HEK293 (cell line): ENCODE measurements around the gene COL1A1.

Source experiments
- EGR2 ChIP-seq: fragments of 450-650 bp; formaldehyde crosslinking; IDR thresholded peaks from 2 replicates; pipeline ENCODE4 v1.5.1; 2016; ENCODE audit warnings: low read depth, missing biosample characterization, missing genetic modification characterization
- GLIS1 ChIP-seq: fragments of 450-650 bp; formaldehyde crosslinking; IDR thresholded peaks from 2 replicates; pipeline ENCODE4 v1.5.1; 2016; ENCODE audit warnings: missing biosample characterization, missing genetic modification characterization
- IKZF3 ChIP-seq: fragments of 450-650 bp; IDR thresholded peaks from 2 replicates; pipeline ENCODE4 v1.5.0; 2018; ENCODE audit warnings: missing biosample characterization, mild to moderate bottlenecking, missing genetic modification characterization, moderate library complexity
- KLF8 ChIP-seq: fragments of 450-650 bp; formaldehyde crosslinking; IDR thresholded peaks from 2 replicates; pipeline ENCODE4 v1.5.1; 2016; ENCODE audit warnings: missing biosample characterization, missing genetic modification characterization
- MZF1 ChIP-seq: fragments of 450-650 bp; formaldehyde crosslinking; IDR thresholded peaks from 2 replicates; pipeline ENCODE4 v1.5.1; 2017; ENCODE audit warnings: missing biosample characterization, missing genetic modification characterization, borderline replicate concordance
- OVOL3 ChIP-seq: fragments of 450-650 bp; formaldehyde crosslinking; IDR thresholded peaks from 2 replicates; pipeline ENCODE4 v1.5.1; 2016; ENCODE audit warnings: missing biosample characterization, missing genetic modification characterization
- REPIN1 ChIP-seq: fragments of 450-650 bp; formaldehyde crosslinking; IDR thresholded peaks from 2 replicates; pipeline ENCODE4 v1.5.1; 2017; ENCODE audit warnings: missing biosample characterization, missing genetic modification characterization, low read depth
- SCRT2 ChIP-seq: fragments of 450-650 bp; formaldehyde crosslinking; IDR thresholded peaks from 2 replicates; pipeline ENCODE4 v1.5.1; 2016; ENCODE audit warnings: missing biosample characterization, missing genetic modification characterization
- SP7 ChIP-seq: fragments of 450-650 bp; formaldehyde crosslinking; IDR thresholded peaks from 2 replicates; pipeline ENCODE4 v1.5.1; 2016; ENCODE audit warnings: missing biosample characterization, missing genetic modification characterization
- ZBTB48 ChIP-seq: fragments of 450-650 bp; formaldehyde crosslinking; IDR thresholded peaks from 2 replicates; pipeline ENCODE4 v1.5.1; 2016; ENCODE audit warnings: missing biosample characterization, missing genetic modification characterization
- ZBTB7A ChIP-seq: fragments of 450-650 bp; formaldehyde crosslinking; IDR thresholded peaks from 2 replicates; pipeline ENCODE4 v1.5.1; 2016; ENCODE audit warnings: low read depth, missing biosample characterization, missing genetic modification characterization
- ZFP37 ChIP-seq: fragments of 450-650 bp; formaldehyde crosslinking; IDR thresholded peaks from 2 replicates; pipeline ENCODE4 v1.5.1; 2016; ENCODE audit warnings: missing biosample characterization, missing genetic modification characterization
- ZNF19 ChIP-seq: fragments of 450-650 bp; formaldehyde crosslinking; IDR thresholded peaks from 2 replicates; pipeline ENCODE4; 2016; ENCODE audit warnings: missing biosample characterization, missing genetic modification characterization, low read depth
- ZNF23 ChIP-seq: fragments of 450-650 bp; formaldehyde crosslinking; IDR thresholded peaks from 2 replicates; pipeline ENCODE4 v1.5.1; 2016; ENCODE audit warnings: missing biosample characterization, missing genetic modification characterization, borderline replicate concordance
- ZNF239 ChIP-seq: fragments of 450-650 bp; formaldehyde crosslinking; IDR thresholded peaks from 2 replicates; pipeline ENCODE4 v1.5.1; 2016; ENCODE audit warnings: missing biosample characterization, missing genetic modification characterization
- ZNF530 ChIP-seq: fragments of 450-650 bp; formaldehyde crosslinking; IDR thresholded peaks from 2 replicates; pipeline ENCODE4 v1.5.1; 2016; ENCODE audit warnings: low read depth, missing biosample characterization, missing genetic modification characterization
- ZNF544 ChIP-seq: fragments of 450-650 bp; formaldehyde crosslinking; IDR thresholded peaks from 2 replicates; pipeline ENCODE4 v1.5.0; 2017; ENCODE audit warnings: missing biosample characterization, missing genetic modification characterization
- ZNF837 ChIP-seq: fragments of 450-650 bp; formaldehyde crosslinking; IDR thresholded peaks from 2 replicates; pipeline ENCODE4 v1.5.1; 2016; ENCODE audit warnings: missing biosample characterization, missing genetic modification characterization
- ZXDB ChIP-seq: fragments of 450-650 bp; formaldehyde crosslinking; IDR thresholded peaks from 2 replicates; pipeline ENCODE4 v1.5.1; 2016; ENCODE audit warnings: missing biosample characterization, missing genetic modification characterization
- TF ChIP-seq, protein P1 (sequence below): fragments of 450-650 bp; formaldehyde crosslinking; IDR thresholded peaks from 2 replicates; pipeline ENCODE4 v1.5.1; 2016; ENCODE audit warnings: missing biosample characterization, missing genetic modification characterization
- TF ChIP-seq, protein P2 (sequence below): fragments of 450-650 bp; formaldehyde crosslinking; IDR thresholded peaks from 2 replicates; pipeline ENCODE4 v1.5.1; 2016; ENCODE audit warnings: missing biosample characterization, missing genetic modification characterization
- TF ChIP-seq, protein P3 (sequence below): fragments of 450-650 bp; formaldehyde crosslinking; IDR thresholded peaks from 2 replicates; pipeline ENCODE4 v1.5.1; 2017; ENCODE audit warnings: missing biosample characterization, missing genetic modification characterization
- TF ChIP-seq, protein P4 (sequence below): fragments of 450-650 bp; formaldehyde crosslinking; IDR thresholded peaks from 2 replicates; pipeline ENCODE4 v1.5.1; 2016; ENCODE audit warnings: missing biosample characterization, missing genetic modification characterization
- TF ChIP-seq, protein P5 (sequence below): fragments of 450-650 bp; formaldehyde crosslinking; optimal IDR thresholded peaks from 2 replicates; pipeline ENCODE3; 2016; ENCODE audit warnings: missing biosample characterization, mild to moderate bottlenecking, missing genetic modification characterization

Gene COL1A1

DNA sequence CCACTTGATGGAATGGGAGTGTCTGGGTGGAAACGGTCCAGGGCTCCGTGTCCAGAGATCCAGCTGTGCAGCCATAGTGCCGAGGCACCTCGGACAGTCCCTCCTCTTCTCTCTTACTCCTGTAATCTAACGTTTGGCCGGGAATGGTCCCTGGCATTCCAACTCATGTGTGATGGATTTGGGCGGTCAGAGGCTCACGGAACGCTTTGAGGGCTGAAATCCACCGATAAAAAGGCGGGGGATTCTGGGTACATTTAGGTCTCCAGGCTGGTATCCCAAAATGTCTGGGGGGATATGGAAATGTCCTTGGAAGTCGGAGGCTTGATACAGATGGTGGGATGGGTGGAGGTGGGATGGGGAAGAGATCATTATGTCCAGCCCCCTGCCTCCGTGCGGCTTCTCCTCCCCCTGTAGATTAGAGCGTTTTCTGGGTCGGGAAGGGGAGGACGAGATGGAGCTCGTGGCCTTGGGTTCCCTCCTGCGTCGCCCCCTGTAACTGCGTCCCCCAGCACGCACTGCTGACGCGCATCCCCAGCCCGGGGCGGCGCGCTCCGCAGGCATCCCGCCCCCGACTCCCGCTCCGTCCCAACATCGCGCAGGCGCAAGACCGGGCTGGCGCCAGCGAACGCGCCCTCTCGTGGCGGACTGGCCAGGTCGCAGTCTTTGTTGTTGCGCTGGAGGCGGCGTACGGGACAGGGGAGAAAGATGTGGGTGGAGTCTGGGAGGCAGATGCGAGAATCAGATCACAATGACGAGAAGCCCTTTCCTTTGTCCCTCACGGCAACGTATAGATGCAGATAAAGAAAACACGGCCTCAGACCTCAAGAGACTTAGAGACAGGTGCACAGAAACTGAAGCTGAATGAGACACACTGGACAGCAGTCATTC lies 40.2 kb downstream of the COL1A1 start (continued):
- TF ChIP-seq, protein P1, sequence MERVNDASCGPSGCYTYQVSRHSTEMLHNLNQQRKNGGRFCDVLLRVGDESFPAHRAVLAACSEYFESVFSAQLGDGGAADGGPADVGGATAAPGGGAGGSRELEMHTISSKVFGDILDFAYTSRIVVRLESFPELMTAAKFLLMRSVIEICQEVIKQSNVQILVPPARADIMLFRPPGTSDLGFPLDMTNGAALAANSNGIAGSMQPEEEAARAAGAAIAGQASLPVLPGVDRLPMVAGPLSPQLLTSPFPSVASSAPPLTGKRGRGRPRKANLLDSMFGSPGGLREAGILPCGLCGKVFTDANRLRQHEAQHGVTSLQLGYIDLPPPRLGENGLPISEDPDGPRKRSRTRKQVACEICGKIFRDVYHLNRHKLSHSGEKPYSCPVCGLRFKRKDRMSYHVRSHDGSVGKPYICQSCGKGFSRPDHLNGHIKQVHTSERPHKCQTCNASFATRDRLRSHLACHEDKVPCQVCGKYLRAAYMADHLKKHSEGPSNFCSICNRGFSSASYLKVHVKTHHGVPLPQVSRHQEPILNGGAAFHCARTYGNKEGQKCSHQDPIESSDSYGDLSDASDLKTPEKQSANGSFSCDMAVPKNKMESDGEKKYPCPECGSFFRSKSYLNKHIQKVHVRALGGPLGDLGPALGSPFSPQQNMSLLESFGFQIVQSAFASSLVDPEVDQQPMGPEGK (tag by site-specific recombination), result peak; percentile 98
- TF ChIP-seq ZNF837 (tag by site-specific recombination), result no peak
- peak; percentile 64; the same call in 1 of the 2 replicates for TF ChIP-seq KLF8 (tag by site-specific recombination)
- TF ChIP-seq REPIN1 (tag by site-specific recombination), result 0 out of 2 replicates have a peak, but pooled peaks have one; percentile 16
- TF ChIP-seq, protein P2, sequence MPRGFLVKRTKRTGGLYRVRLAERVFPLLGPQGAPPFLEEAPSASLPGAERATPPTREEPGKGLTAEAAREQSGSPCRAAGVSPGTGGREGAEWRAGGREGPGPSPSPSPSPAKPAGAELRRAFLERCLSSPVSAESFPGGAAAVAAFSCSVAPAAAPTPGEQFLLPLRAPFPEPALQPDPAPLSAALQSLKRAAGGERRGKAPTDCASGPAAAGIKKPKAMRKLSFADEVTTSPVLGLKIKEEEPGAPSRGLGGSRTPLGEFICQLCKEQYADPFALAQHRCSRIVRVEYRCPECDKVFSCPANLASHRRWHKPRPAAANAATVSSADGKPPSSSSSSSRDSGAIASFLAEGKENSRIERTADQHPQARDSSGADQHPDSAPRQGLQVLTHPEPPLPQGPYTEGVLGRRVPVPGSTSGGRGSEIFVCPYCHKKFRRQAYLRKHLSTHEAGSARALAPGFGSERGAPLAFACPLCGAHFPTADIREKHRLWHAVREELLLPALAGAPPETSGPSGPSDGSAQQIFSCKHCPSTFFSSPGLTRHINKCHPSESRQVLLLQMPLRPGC, result peak; percentile 56; the same call in 1 of the 2 replicates
- TF ChIP-seq ZBTB7A (tag by site-specific recombination), result peak; percentile 63; the same call in 1 of the 2 replicates
- peak; percentile 10; the same call in 1 of the 2 replicates for TF ChIP-seq OVOL3 (tag by site-specific recombination)
- TF ChIP-seq, protein P3, sequence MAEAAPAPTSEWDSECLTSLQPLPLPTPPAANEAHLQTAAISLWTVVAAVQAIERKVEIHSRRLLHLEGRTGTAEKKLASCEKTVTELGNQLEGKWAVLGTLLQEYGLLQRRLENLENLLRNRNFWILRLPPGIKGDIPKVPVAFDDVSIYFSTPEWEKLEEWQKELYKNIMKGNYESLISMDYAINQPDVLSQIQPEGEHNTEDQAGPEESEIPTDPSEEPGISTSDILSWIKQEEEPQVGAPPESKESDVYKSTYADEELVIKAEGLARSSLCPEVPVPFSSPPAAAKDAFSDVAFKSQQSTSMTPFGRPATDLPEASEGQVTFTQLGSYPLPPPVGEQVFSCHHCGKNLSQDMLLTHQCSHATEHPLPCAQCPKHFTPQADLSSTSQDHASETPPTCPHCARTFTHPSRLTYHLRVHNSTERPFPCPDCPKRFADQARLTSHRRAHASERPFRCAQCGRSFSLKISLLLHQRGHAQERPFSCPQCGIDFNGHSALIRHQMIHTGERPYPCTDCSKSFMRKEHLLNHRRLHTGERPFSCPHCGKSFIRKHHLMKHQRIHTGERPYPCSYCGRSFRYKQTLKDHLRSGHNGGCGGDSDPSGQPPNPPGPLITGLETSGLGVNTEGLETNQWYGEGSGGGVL (tag by site-specific recombination), result peak; percentile 90
- peak; percentile 89 for TF ChIP-seq ZFP37 (tag by site-specific recombination)
- TF ChIP-seq GLIS1, result peak; percentile 89
- TF ChIP-seq SP7 (tag by site-specific recombination), result peak; percentile 66; the same call in 1 of the 2 replicates
- no peak for TF ChIP-seq ZNF530
- no peak for TF ChIP-seq ZNF544 (tag by site-specific recombination)
- TF ChIP-seq, protein P4, sequence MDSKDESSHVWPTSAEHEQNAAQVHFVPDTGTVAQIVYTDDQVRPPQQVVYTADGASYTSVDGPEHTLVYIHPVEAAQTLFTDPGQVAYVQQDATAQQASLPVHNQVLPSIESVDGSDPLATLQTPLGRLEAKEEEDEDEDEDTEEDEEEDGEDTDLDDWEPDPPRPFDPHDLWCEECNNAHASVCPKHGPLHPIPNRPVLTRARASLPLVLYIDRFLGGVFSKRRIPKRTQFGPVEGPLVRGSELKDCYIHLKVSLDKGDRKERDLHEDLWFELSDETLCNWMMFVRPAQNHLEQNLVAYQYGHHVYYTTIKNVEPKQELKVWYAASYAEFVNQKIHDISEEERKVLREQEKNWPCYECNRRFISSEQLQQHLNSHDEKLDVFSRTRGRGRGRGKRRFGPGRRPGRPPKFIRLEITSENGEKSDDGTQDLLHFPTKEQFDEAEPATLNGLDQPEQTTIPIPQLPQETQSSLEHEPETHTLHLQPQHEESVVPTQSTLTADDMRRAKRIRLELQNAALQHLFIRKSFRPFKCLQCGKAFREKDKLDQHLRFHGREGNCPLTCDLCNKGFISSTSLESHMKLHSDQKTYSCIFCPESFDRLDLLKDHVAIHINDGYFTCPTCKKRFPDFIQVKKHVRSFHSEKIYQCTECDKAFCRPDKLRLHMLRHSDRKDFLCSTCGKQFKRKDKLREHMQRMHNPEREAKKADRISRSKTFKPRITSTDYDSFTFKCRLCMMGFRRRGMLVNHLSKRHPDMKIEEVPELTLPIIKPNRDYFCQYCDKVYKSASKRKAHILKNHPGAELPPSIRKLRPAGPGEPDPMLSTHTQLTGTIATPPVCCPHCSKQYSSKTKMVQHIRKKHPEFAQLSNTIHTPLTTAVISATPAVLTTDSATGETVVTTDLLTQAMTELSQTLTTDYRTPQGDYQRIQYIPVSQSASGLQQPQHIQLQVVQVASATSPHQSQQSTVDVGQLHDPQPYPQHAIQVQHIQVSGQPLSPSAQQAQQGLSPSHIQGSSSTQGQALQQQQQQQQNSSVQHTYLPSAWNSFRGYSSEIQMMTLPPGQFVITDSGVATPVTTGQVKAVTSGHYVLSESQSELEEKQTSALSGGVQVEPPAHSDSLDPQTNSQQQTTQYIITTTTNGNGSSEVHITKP (tag by site-specific recombination), result peak; percentile 99
- TF ChIP-seq EGR2, result peak; percentile 81
- TF ChIP-seq ZXDB, result peak; percentile 59
- peak; percentile 73; the same call in 1 of the 2 replicates for TF ChIP-seq IKZF3 (tag by site-specific recombination)
- TF ChIP-seq, protein P5, sequence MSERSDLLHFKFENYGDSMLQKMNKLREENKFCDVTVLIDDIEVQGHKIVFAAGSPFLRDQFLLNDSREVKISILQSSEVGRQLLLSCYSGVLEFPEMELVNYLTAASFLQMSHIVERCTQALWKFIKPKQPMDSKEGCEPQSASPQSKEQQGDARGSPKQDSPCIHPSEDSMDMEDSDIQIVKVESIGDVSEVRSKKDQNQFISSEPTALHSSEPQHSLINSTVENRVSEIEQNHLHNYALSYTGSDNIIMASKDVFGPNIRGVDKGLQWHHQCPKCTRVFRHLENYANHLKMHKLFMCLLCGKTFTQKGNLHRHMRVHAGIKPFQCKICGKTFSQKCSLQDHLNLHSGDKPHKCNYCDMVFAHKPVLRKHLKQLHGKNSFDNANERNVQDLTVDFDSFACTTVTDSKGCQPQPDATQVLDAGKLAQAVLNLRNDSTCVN (tag by site-specific recombination), result peak; percentile 97
- TF ChIP-seq SCRT2, result 0 out of 2 replicates have a peak, but pooled peaks have one; percentile 44
- peak; percentile 87 for TF ChIP-seq MZF1 (tag by site-specific recombination)
- no peak for TF ChIP-seq ZNF23 (tag by site-specific recombination)
- TF ChIP-seq ZBTB48 (tag by site-specific recombination), result peak; percentile 77
- no peak for TF ChIP-seq ZNF19 (tag by site-specific recombination)
- no peak for TF ChIP-seq ZNF239
